ENCODE data around the gene OR6K2. TPM values are rescaled to one million over a fixed set of nuclear protein-coding genes. Genes with fewer than 3 reads are reported as not detected.

Gene OR6K2
- polyA plus RNA-seq, 4 donors: not detected

- DNase-seq (ENCODE audit: low read depth in 4 of 4, low spot score in 3 of 4): no peak
Observed at GRCh38 chr1:158686111-158687009, 14.1 kb downstream of the OR6K2 start, which contains the start of gene SPTA1. Gene SPTA1 (minus strand): TSS chr1:158686715. CDS start chr1:158686517, 198 bp downstream.

GRCh38 chr1:158685085-158685484 is 15.4 kb downstream of the OR6K2 start:
- DNase-seq (ENCODE audit: low read depth in 4 of 4, low spot score in 3 of 4): no peak

- DNase-seq (ENCODE audit: low read depth in 4 of 4, low spot score in 3 of 4): no peak
Observed at GRCh38 chr1:158681606-158682005, 18.8 kb downstream of the OR6K2 start.

GRCh38 chr1:158679289-158679688 is 21.2 kb downstream of the OR6K2 start:
- DNase-seq (ENCODE audit: low read depth in 4 of 4, low spot score in 3 of 4): no peak

GRCh38 chr1:158675563-158676323 is 24.7 kb downstream of the OR6K2 start:
- DNase-seq (ENCODE audit: low read depth in 4 of 4, low spot score in 3 of 4): no peak

- DNase-seq (ENCODE audit: low read depth in 4 of 4, low spot score in 3 of 4): no peak
Observed at GRCh38 chr1:158674302-158674701, 26.1 kb downstream of the OR6K2 start.

- DNase-seq (ENCODE audit: low read depth in 4 of 4, low spot score in 3 of 4): no peak
Observed at GRCh38 chr1:158666037-158666436, 34.4 kb downstream of the OR6K2 start.

- no peak for DNase-seq (ENCODE audit: low read depth in 4 of 4, low spot score in 3 of 4)
Observed at GRCh38 chr1:158654571-158654970, 45.9 kb downstream of the OR6K2 start.

GRCh38 chr1:158654086-158654485 is 46.4 kb downstream of the OR6K2 start:
- no peak for DNase-seq (ENCODE audit: low read depth in 4 of 4, low spot score in 3 of 4)

GRCh38 chr1:158652721-158653334 is 47.6 kb downstream of the OR6K2 start:
- DNase-seq (ENCODE audit: low read depth in 4 of 4, low spot score in 3 of 4): no peak

Other genes starting within 250 kb of the OR6K2 start
- gene OR10K1, start 238.8 kb downstream of the OR6K2 start, polyA plus RNA-seq (ENCODE audit: insufficient read length in 4 of 4): under 1 TPM in 1 of 4 donors, not detected in 3; 0.06 TPM
- not detected for gene OR10R2, start 228.4 kb downstream of the OR6K2 start, polyA plus RNA-seq (ENCODE audit: insufficient read length in 4 of 4)
- not detected for gene OR6Y1, start 146.2 kb downstream of the OR6K2 start, polyA plus RNA-seq (ENCODE audit: insufficient read length in 4 of 4)
- not detected for gene OR6P1, start 130.1 kb downstream of the OR6K2 start, polyA plus RNA-seq (ENCODE audit: insufficient read length in 4 of 4)
- not detected for gene OR10X1, start 120.8 kb downstream of the OR6K2 start, polyA plus RNA-seq (ENCODE audit: insufficient read length in 4 of 4)
- gene OR10Z1, start 95.4 kb downstream of the OR6K2 start, polyA plus RNA-seq (ENCODE audit: insufficient read length in 4 of 4): under 1 TPM; 0.03 to 0.06 (median 0.03) TPM
- gene SPTA1, start 13.9 kb downstream of the OR6K2 start, polyA plus RNA-seq (ENCODE audit: insufficient read length in 4 of 4): 1 to 10 TPM; 1.2 to 2.4 (median 1.3) TPM
- under 1 TPM in 3 of 4 donors, not detected in 1; 0.08 to 0.13 (median 0.11) TPM for gene OR6K3, start 20.1 kb upstream of the OR6K2 start, polyA plus RNA-seq (ENCODE audit: insufficient read length in 4 of 4)
- not detected for gene OR6K6, start 54.1 kb upstream of the OR6K2 start, polyA plus RNA-seq (ENCODE audit: insufficient read length in 4 of 4)
- under 1 TPM in 1 of 4 donors, not detected in 3; 0.14 TPM for gene OR6N1, start 71.5 kb upstream of the OR6K2 start, polyA plus RNA-seq (ENCODE audit: insufficient read length in 4 of 4)
- gene OR6N2, start 80.6 kb upstream of the OR6K2 start, polyA plus RNA-seq (ENCODE audit: insufficient read length in 4 of 4): not detected
- 1 to 10 TPM; 2.5 to 6.2 (median 3.7) TPM for gene MNDA, start 130.7 kb upstream of the OR6K2 start, polyA plus RNA-seq (ENCODE audit: insufficient read length in 4 of 4)
- under 1 TPM; 0.13 to 0.35 (median 0.22) TPM for gene PYHIN1, start 230.9 kb upstream of the OR6K2 start, polyA plus RNA-seq (ENCODE audit: insufficient read length in 4 of 4)

All from right renal pelvis (tissue), 4 donors.